Stimulated activated effector memory CD8-positive, alpha-beta T cell treated with anti-CD3 and anti-CD28 coated beads, Interleukin-12 subunit alpha, Interleukin-12 subunit beta, amount 100 ng/mL, for 72 hours (primary cell): ENCODE measurements around the gene METTL16.

ENCODE experiments used
- ATAC-seq: fragments of 150-1000 bp; cut with Tn5 transposase; 2 replicates; pipeline ENCODE4 v1.10.0; 2021
- DNase-seq, 2 donors: peaks; one replicate each; pipeline ENCODE4 v3.0.0; 2021 to 2022; ENCODE audit warnings: low spot score in 2 of 2
- H3K27ac Mint-ChIP-seq: one replicate; pipeline ENCODE4 v1.8.0; 2022; ENCODE audit warnings: mild to moderate bottlenecking, mixed read lengths
- H3K36me3 Mint-ChIP-seq: one replicate; pipeline ENCODE4 v1.8.0; 2022; ENCODE audit warnings: mild to moderate bottlenecking, mixed read lengths
- H3K4me1 Mint-ChIP-seq: one replicate; pipeline ENCODE4 v1.8.0; 2022; ENCODE audit warnings: mixed read lengths
- H3K4me3 Mint-ChIP-seq: one replicate; pipeline ENCODE4 v1.8.0; 2022; ENCODE audit warnings: mild to moderate bottlenecking, mixed read lengths
- H3K9me3 Mint-ChIP-seq: one replicate; pipeline ENCODE4 v1.8.0; 2022; ENCODE audit warnings: mixed read lengths

METTL16 gene

DNA sequence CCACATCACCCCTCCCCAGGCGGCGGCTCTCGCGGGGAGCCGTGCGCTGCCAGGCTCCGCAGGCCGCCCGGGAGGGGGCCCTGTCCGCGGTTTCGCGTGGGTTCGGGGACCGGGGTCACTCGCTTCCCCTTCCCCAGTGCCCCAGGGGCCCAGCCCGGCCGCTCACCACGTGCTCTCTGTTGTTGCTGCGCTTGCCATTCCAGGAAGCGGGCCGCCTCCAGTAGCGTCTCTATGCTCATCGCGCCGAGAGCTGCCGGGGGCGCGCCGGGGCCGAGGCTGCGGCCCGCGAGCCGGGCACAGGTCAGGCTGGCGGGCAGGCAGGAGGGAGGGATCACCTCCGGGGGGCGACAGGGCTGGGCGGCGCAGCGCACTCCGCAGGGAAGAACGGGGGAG is 111.2 kb downstream of the METTL16 start:
- Mint-ChIP-seq H3K9me3 (no peaks in the 10 kb centered on the region), H3K4me1 (peaks cover 61% of the 10 kb centered on the region), H3K27ac (peak overlapping the region; percentile 99), H3K36me3 (peaks cover 39% of the 10 kb centered on the region), H3K4me3 (peak overlapping the region; percentile 96)
- DNase-seq (peak; percentile 45 to 81), ATAC-seq (peak; percentile 4)

DNA sequence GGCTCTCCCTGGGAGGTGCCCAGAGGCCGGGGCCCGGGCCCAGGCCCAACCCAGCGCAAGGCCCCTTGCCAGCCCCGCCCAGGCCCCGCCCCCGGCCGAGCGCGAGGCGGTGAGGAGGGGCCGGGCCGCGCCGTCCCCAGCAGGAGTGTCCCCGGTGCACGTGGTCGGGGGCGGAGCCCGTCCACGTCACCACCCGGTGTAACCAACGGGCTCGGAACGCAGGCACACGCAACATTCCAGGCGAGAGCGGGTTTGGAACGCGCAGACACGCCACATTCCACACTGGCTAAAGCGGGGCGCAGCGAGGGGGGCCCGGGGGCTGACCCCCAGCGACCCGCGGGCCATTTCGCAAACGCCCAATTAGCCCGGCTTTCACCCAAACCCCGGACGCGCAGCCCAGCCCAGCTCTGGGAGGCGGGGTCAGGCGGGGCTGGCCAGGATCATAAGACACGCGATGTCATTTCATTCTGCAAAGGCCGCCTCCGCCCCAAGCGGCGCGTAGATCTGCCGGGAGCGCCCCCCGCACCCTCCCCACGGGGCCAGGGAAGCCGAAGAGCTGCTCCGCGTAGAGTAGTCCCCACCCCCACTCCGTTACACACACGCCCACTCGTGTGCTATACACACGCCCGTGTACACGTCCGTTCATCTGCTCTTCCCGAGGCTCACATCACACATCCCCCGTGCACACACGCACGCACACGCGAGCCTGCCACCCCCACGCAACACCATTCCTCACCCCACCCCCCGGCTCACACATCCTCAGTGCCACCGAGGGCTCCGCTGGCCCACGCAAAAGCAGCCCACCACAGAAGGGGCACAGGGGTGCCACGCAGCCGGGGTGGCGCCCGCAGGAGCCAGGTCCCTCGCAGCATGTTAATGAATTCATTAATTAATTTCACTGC is 111.9 kb downstream of the METTL16 start:
- Mint-ChIP-seq H3K9me3 (no peaks in the 10 kb centered on the region), H3K4me3 (peak overlapping the region; percentile 96), H3K27ac (peak overlapping the region; percentile 99), H3K36me3 (peaks cover 46% of the 10 kb centered on the region), H3K4me1 (peaks cover 56% of the 10 kb centered on the region)
- ATAC-seq (peak; percentile 76), DNase-seq (peak; percentile 89 to 93)

DNA sequence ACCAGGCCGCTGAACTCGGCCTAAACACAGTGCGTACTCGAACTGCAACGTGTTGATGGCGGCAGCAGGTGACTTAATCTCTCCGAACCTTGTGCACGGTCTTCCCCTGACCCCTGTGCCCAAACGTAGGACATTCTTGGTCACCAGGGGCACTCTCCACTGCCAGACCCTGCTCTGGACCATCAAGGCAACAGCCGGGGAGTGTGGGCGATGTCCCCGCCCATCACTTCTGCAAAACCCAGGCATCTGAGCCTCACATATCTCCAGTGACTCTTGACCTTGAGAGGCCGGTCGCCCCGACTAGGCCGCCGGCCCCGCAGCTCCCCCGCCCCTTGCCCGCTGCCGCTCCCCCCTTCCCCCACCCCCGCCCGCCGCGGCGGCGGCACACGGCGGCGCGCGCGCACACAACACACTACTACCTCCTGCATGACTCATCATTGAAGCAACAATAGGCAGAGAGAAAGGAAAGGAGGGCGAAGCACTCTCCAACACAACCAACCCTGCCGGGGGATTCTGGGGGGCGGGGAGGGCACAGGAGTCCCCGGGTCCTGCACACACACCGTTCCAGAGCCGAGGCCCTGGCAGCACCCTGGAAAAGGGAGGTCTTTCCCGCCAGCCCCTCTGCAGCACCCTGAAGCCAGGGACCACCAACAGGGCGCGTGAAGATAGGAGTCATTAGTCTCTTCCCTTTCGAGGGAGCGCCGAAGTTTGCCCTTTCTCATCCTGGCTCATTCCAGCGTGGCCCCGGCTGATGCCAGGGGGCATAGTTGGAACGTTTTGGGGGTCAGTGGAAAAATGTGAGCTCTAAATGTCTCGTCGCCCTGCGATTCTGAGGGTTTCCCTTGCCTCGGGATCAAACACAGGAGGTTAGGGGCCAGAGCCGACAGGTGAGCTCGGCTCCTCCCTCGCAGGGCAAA is 112.8 kb downstream of the METTL16 start:
- ATAC-seq = peak; percentile 16
- peaks cover 63% of the 10 kb centered on the region for H3K4me1 Mint-ChIP-seq

DNA sequence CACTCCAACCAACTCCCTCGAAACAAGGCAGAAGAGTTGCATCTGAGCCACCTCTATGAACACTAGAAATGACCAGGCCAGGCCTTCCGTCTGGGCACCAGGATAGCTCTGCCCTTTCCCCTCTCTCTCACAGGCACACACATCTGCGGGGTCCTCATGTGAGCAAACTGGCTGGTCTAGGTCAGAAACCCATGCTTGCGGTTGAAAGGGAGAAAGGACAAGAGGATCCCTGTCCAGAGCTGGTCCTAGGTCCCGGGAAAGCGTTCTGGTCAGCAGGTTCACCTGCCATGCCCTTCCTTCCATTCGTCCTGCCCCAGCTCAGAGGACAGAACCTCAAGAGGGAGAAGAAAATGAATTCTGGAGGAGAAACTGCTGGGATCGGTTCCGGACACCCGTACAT is 113.5 kb downstream of the METTL16 start:
- Mint-ChIP-seq H3K9me3 (no peaks in the 10 kb centered on the region), H3K4me3 (peak overlapping the region; percentile 96), H3K36me3 (peaks cover 56% of the 10 kb centered on the region), H3K27ac (peak overlapping the region; percentile 99), H3K4me1 (peaks cover 63% of the 10 kb centered on the region)
- DNase-seq (no peak), ATAC-seq (no peak)

More for the DNA sequence above, 112.8 kb downstream of the METTL16 start:
- peak overlapping the region; percentile 96 for H3K4me3 Mint-ChIP-seq
- no peaks in the 10 kb centered on the region for H3K9me3 Mint-ChIP-seq
- DNase-seq = no peak
- peak overlapping the region; percentile 99 for H3K27ac Mint-ChIP-seq
- H3K36me3 Mint-ChIP-seq = peaks cover 53% of the 10 kb centered on the region

DNA sequence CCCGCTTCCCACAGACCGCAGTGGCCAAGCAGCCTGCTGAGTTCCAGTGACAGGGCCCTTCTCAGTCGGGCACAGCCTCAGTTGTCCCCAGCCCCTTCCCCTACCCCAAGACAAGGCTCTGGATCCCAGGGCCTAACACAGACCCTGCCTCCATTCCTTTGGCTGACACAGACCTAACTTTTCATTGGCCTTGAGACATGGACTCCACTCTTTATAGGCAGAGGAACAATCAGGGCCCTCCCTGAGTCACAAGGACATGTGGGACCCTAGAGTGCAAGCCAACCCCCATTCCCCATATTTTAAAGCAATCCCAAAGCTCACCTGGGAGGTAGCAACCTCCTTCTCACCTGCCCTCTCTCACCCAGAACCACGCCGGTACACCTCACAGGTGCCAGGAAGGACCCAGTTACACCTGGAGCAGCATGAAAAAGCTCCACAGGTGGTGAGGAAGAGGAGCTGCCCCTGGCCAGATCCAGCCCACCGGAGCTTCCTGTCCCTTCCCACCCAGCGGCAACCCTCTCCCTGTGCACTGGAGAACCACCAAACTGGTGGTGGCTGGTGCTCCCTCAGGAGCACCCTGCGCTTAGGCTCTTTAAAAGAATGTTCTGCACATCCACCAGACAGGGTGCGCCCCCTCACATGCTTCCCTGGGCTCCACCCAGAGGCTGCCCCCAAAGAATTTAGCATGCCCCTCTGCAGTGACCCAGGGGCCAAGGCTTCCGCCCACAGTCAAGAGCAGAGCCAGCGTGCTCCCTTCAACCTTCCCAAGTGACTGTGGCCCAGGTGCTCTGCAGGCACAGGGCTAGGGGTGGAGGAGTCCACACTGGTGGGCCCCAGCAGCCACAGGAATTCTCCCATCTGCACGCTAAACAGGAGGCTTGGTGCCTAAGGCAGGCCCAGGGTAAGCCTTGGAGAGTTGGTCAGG is 114.2 kb downstream of the METTL16 start:
- no peak for DNase-seq
- Mint-ChIP-seq H3K4me1 (peaks cover 56% of the 10 kb centered on the region), H3K4me3 (peak overlapping the region; percentile 96), H3K36me3 (peaks cover 60% of the 10 kb centered on the region), H3K27ac (peak overlapping the region; percentile 99), H3K9me3 (no peaks in the 10 kb centered on the region)
- no peak for ATAC-seq

DNA sequence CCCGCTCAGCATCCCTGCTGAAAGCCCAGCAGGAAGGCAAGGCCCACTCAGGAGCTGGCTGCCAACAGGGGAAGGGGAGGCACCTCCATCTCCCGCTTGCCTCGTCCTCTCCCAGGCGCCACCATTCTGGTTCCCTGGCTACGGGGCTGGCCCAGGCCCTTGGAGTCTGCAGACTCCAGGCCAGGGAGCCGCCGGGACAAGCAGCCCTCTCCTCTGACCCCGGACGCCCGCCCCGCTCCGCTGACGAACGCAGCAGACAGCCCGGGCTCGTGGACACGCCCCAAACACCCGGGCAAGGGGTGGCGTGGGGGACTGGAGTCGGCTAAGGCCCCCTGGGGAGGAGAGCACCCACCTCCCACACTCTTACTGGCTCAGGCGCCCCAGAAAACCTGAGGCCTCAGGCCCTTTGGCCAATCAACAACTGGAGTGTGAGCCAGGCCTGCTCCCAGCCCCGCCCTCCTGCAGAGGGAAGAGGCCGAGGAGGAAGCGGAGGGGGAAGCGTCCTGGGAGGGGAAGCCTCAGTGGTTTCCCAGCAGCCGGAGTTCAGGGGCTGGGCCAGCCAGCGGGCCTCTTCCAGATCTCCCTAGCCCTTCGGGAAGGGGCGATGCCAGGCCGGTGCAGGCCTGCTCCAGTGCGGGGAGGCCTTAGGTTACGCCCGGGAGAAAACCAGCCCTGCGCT is 115.0 kb downstream of the METTL16 start:
- H3K27ac Mint-ChIP-seq = peak overlapping the region; percentile 99
- peaks cover 57% of the 10 kb centered on the region for H3K4me1 Mint-ChIP-seq
- H3K4me3 Mint-ChIP-seq = peak overlapping the region; percentile 96
- H3K36me3 Mint-ChIP-seq = peaks cover 59% of the 10 kb centered on the region
- ATAC-seq = no peak
- no peak for DNase-seq
- no peaks in the 10 kb centered on the region for H3K9me3 Mint-ChIP-seq

DNA sequence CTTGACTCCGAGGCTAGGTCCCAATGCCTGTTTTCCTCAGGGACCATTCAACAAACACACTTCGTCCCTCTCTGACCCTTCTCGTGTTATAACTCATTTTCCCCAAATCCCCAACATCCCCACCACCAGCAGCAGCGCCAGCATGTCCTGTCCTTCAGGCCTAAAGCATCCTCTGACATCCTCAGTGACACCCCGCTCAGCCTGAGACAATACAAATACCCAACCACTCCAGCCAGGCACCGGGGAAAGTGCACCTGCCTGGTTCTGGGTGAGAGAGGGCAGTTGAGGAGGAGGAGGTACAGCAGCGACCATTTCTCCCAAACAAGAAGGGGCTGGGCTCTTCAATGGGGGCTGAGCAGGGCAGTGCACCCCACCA is 115.5 kb downstream of the METTL16 start:
- H3K27ac Mint-ChIP-seq = peak overlapping the region; percentile 99
- ATAC-seq (no peak), DNase-seq (no peak)
- H3K4me3 Mint-ChIP-seq = peak overlapping the region; percentile 96
- no peaks in the 10 kb centered on the region for H3K9me3 Mint-ChIP-seq
- H3K36me3 Mint-ChIP-seq = peaks cover 54% of the 10 kb centered on the region
- peaks cover 59% of the 10 kb centered on the region for H3K4me1 Mint-ChIP-seq

DNA sequence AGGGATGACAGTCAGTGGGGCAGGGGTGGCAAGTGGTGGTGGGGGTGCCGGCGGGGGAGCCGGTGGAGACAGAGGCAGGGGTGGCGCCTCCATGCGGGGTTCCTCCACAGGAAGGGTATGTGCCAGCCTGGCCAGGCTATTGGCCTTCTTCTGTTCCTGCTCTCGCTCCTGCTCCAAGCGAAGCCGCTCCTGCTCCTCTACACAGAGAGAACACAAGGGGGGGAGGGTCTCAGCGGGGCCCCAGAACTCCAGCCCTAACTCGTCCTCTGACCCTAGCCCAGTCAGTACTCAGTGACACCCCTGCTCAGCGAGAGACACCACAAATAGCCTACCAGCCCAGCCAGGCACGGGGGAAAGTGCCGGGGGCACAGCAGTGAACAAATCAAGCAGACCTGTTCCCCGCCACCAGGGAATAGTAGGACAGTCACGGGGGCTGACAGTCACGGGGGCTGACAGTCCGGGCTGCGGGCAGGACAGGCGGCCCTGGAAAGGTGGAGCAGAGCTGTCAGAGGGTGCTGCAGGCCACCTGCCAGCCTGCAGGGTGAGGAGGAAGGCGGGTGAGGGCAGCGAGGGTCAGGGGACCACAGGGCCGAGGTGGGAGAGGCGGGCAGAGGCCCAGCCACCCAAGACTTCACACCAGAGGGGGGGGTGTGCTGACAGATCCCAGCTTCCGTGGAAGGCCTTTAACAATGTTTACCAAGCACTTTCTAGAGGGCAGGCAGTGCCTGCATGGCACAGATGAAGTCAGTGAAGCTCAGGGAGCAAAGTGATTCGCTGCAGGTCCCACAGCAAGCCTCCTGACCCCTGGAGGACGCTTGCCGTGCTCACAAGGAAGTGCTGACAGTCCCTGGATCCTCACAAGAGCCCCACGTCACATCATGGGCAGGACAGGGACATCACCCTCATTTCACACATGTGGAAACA is 116.2 kb downstream of the METTL16 start:
- Mint-ChIP-seq H3K4me3 (peak overlapping the region; percentile 96), H3K4me1 (peaks cover 65% of the 10 kb centered on the region), H3K27ac (peak overlapping the region; percentile 99), H3K36me3 (peaks cover 51% of the 10 kb centered on the region), H3K9me3 (no peaks in the 10 kb centered on the region)
- ATAC-seq = no peak
- no peak for DNase-seq

DNA sequence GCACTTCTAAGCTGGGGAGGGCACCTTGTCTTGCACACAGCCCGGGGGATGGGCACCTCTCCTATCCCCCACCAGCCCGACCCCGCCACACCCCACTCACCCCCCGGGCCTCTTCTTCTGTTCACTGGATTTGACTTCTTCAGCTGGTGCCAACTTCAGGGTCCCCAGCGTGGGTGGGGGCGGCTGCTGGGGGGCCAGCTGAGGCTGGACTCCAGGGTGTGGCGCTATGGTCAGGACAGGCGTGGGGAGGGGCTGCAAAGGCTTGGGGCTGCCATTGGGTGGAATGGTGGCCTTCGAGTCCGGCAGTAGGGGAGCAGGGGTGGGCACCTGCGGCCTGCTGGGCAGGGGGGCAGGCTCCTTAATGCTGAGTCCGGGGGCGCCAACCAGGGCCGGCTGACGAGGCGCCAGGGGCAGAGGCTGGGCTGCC is 116.9 kb downstream of the METTL16 start:
- no peak for DNase-seq
- no peak for ATAC-seq
- Mint-ChIP-seq H3K4me3 (peak overlapping the region; percentile 96), H3K36me3 (peaks cover 48% of the 10 kb centered on the region), H3K9me3 (no peaks in the 10 kb centered on the region), H3K4me1 (peaks cover 69% of the 10 kb centered on the region), H3K27ac (peak overlapping the region; percentile 85)

DNA sequence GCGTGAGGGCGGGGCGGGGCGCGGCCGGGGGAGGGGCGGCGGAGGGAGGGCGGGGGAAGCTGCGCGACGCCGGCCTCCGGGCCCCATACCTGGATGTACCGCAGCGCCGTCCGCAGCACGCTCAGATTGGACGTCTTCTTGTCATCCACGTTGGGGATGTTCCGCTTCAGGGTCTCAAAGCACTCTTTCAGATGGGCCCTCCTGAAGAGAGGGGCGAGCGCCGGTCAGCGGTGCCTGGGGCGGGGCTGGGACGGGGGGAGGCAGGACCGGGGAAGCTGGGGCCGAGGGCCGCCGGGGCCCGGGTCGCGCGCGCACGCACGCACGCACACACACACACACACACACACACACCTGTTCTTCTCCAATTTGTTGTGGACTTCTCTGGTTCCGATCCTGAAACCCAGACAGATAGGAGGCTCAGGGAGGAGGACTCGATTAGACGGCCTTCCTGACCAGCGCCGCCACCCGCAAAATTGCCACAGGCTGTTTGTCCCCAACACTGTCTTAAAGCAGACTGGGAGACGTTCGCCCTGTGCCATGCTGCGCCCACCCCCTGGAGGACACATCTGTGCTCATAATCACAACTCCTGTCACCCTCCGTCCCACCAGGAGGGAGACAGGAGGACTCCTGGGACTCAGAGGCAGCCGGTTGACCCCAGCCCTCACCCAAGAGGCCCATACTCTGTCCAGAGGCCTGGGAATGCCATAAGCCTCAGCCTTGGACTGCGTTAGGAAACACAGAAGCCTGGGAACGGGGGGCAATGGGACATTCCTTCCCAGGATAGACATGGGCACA is 117.5 kb downstream of the METTL16 start:
- peak overlapping the region; percentile 96 for H3K4me3 Mint-ChIP-seq
- peaks cover 48% of the 10 kb centered on the region for H3K36me3 Mint-ChIP-seq
- H3K9me3 Mint-ChIP-seq = no peaks in the 10 kb centered on the region
- H3K4me1 Mint-ChIP-seq = peaks cover 72% of the 10 kb centered on the region
- DNase-seq (no peak), ATAC-seq (no peak)
- peak overlapping the region; percentile 85 for H3K27ac Mint-ChIP-seq

DNA sequence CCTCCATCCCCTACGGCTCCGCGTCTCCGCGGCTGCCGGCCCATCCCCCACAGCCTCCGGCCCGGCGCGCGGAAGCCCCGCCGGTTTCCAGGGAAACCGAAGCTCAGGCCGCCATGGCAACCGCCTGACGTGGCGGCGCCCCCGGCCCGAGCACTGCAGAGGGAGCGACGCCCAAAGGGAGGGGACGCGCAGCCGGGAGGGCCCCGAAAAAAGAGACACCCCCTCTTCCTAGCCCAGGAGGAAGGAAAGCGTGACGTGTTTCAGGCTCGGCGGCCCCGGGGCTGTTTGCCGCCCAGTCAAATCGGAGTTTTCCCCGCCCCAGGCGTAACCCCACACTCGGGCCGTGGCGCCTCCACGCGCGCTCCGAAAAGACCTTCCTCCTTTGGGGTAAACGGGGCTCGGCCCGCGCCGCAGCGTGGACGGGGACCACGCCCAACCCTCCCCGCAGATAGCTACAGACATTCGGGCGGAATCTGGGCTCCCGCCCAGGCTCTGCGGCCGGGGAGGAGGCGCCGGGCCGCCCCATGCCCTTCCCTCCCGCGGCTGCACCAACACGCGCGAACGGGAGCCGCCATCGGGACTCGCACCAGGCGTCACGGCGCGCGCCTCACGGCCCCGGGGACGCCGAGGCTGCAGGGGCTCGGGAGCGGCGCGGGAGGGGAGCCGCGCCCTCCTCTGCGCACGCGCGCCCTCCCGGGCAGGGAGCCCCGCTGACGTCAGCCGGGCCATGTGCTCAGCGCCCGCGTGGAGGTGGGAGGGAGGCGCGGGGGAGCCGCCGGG is 118.3 kb downstream of the METTL16 start:
- peak overlapping the region; percentile 97 for H3K27ac Mint-ChIP-seq
- peak overlapping the region; percentile 96 for H3K4me3 Mint-ChIP-seq
- peaks cover 72% of the 10 kb centered on the region for H3K4me1 Mint-ChIP-seq
- no peaks in the 10 kb centered on the region for H3K9me3 Mint-ChIP-seq
- ATAC-seq (peak; percentile 62), DNase-seq (peak; percentile 84 to 93)
- H3K36me3 Mint-ChIP-seq = peaks cover 46% of the 10 kb centered on the region
